Heart left ventricle (tissue), 13 donors: ENCODE measurements around the gene FAM199X.

Source experiments
- POLR2A ChIP-seq, 2 donors: fragments of 450-650 bp; IDR thresholded peaks; one replicate each; pipeline ENCODE4 v1.6.1; 2017; ENCODE audit warnings: antibody characterized with exemption in 2 of 2, mild to moderate bottlenecking in 2 of 2, moderate library complexity in 2 of 2
- TF ChIP-seq, protein P1 (sequence below), 12 donors: fragments of 200-600 bp; sonication (generic) in 4 of 12; IDR thresholded peaks; one replicate each; pipeline versions ENCODE4 v1.5.0 to v1.8.0; 2018 to 2022; ENCODE audit warnings: antibody characterized with exemption in 12 of 12, mild to moderate bottlenecking in 5 of 12
- donor health status: ischemic (EF 13 %, LVEDD 7.1; RV severe dilation, severe dysfunction).
- donor health status: DM: no; HTN: yes; CAD: no.
- donor health status: DM: no; HTN: no; CAD: no.
- donor health status: ischemic (EF 25% LVEDD 6.9; RV normal size, moderate dysfunction).
- donor health status: ischemic (EF 25% LVEDD 5.7; RV mildly dilated, moderate dysfunction).
- donor health status: ischemic (EF 35%, LVEDD 5.7; RV mildly dilated, moderate dysfunction).
- donor health status: nonischemic (EF 11% LVEDD 7.7; RV severe dilation, severe dysfunction).
- donor health status: DM: yes; HTN: yes; CAD: no.
- donor health status: PGD.
- donor health status: ischemic (EF 29% LVEDD 5.4; RV normal size, mild dysfunction).
- donor health status: nonischemic (EF 23%, LVEDD 6.1; RV moderate dilation, normal function).

DNA sequence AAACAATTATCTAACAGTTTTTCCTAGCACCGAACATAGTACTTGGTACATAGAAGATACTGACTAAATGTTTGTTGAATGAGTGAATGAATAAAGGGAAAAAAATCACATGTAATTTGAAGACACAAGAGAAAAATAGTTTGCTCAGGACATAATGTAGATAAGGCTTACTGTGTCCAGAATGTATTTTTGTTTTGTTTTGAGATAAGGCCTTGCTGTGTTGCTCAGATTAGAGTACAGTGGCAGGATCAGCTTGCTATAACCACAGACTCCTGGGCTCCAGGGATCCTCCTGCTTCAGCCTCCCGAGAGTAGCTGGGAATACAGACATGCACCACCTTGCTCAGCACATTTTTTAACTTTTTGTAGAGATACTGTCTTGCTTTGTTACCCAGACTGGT lies 6.5 kb downstream of the FAM199X start:
- TF ChIP-seq, protein P1, sequence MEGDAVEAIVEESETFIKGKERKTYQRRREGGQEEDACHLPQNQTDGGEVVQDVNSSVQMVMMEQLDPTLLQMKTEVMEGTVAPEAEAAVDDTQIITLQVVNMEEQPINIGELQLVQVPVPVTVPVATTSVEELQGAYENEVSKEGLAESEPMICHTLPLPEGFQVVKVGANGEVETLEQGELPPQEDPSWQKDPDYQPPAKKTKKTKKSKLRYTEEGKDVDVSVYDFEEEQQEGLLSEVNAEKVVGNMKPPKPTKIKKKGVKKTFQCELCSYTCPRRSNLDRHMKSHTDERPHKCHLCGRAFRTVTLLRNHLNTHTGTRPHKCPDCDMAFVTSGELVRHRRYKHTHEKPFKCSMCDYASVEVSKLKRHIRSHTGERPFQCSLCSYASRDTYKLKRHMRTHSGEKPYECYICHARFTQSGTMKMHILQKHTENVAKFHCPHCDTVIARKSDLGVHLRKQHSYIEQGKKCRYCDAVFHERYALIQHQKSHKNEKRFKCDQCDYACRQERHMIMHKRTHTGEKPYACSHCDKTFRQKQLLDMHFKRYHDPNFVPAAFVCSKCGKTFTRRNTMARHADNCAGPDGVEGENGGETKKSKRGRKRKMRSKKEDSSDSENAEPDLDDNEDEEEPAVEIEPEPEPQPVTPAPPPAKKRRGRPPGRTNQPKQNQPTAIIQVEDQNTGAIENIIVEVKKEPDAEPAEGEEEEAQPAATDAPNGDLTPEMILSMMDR (IDR thresholded peaks at IDR 0.05): no peak
- TF ChIP-seq POLR2A (IDR thresholded peaks at IDR 0.05): no peak
